ENCODE measurements around the gene NDEL1.

Gene NDEL1

DNA sequence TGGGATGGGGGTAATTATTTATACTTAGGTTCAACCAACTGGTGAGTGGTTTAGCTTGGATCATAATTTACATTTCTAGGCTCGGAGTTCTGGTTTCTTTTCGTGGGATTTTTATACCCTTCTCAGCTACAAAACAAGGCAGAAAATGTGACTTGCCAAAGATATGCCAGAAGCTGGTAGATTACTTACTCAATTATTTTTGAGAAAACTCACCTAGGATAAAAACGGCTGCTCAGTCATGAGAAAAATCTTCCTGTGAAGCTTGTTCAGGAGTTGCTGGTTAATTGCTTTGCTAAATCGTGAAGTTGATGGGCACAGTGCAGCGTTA, 1.1 kb downstream of the NDEL1 start:
- H3K4me1 ChIP-seq (ENCODE audit: control insufficient read depth, low read length): peaks cover 20% of the 10 kb centered on the region
- peak overlapping the region; percentile 72 for H3K4me2 ChIP-seq (ENCODE audit: low read length)
- peak overlapping the region; percentile 87 for H3K4me3 ChIP-seq (ENCODE audit: low read length)
- no peaks in the 10 kb centered on the region for H3K9me3 ChIP-seq (ENCODE audit: control insufficient read depth, insufficient read depth, low read length)
- TF ChIP-seq EZH2phosphoT487 (IDR thresholded peaks at IDR 0.05; ENCODE audit: borderline replicate concordance, low read length): no peak
- TF ChIP-seq CTCF (IDR thresholded peaks at IDR 0.05; ENCODE audit: low read depth, low read length, poor library complexity, severe bottlenecking): no peak
- H4K20me1 ChIP-seq (ENCODE audit: control insufficient read depth, insufficient read depth, low read depth, low read length): peaks cover 3% of the 10 kb centered on the region; the same call in 1 of the 2 replicates
- peaks cover 11% of the 10 kb centered on the region for H3K36me3 ChIP-seq (ENCODE audit: control insufficient read depth, low read length)
- H3F3A ChIP-seq (ENCODE audit: control insufficient read depth, insufficient read depth): no peaks in the 10 kb centered on the region
- no peak overlapping the region for H3K27ac ChIP-seq (ENCODE audit: low read depth, low read length)
- no peaks in the 10 kb centered on the region for H3K9me2 ChIP-seq (replicated peaks; ENCODE audit: control insufficient read depth, low read length)
- peaks cover 60% of the 10 kb centered on the region for H3K79me2 ChIP-seq (ENCODE audit: control insufficient read depth, low read length)
- no peaks in the 10 kb centered on the region for H3K27me3 ChIP-seq (ENCODE audit: control insufficient read depth, low read length)

DNA sequence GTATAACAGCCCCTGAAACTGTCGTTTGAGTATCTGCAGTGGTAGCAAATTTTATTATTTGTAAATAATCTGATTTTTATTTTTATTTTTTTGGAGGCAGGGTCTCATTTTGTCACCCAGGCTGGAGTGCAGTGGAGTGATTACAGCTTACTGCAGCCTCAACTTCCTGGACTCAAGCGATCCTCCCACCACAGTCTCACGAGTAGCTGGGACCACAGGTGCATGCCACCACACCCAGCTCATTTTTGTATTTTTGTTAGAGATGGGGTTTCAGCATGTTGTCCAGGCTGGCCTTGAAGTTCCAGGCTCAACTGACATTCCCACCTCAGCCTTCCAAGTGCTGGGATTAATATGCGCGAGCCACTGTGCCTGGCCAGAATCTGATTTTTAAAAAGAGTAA, 2.8 kb downstream of the NDEL1 start:
- peaks cover 11% of the 10 kb centered on the region for H3K36me3 ChIP-seq (ENCODE audit: control insufficient read depth, low read length)
- no peaks in the 10 kb centered on the region for H3F3A ChIP-seq (ENCODE audit: control insufficient read depth, insufficient read depth)
- no peaks in the 10 kb centered on the region for H3K27me3 ChIP-seq (ENCODE audit: control insufficient read depth, low read length)
- TF ChIP-seq EZH2phosphoT487 (IDR thresholded peaks at IDR 0.05; ENCODE audit: borderline replicate concordance, low read length) (no peak), CTCF (IDR thresholded peaks at IDR 0.05; ENCODE audit: low read depth, low read length, poor library complexity, severe bottlenecking) (no peak)
- H4K20me1 ChIP-seq (ENCODE audit: control insufficient read depth, insufficient read depth, low read depth, low read length): peaks cover 3% of the 10 kb centered on the region; the same call in 1 of the 2 replicates
- H3K9me3 ChIP-seq (ENCODE audit: control insufficient read depth, insufficient read depth, low read length): no peaks in the 10 kb centered on the region
- H3K4me3 ChIP-seq (ENCODE audit: low read length): no peak overlapping the region
- peaks cover 74% of the 10 kb centered on the region for H3K79me2 ChIP-seq (ENCODE audit: control insufficient read depth, low read length)
- peaks cover 21% of the 10 kb centered on the region for H3K4me1 ChIP-seq (ENCODE audit: control insufficient read depth, low read length)
- H3K9me2 ChIP-seq (replicated peaks; ENCODE audit: control insufficient read depth, low read length): no peaks in the 10 kb centered on the region
- no peak overlapping the region for H3K4me2 ChIP-seq (ENCODE audit: low read length)
- no peak overlapping the region for H3K27ac ChIP-seq (ENCODE audit: low read depth, low read length)

GRCh38 chr17:8439681-8440080, 4.0 kb downstream of the NDEL1 start:
- Histone ChIP-seq H3K9me2 (replicated peaks; ENCODE audit: control insufficient read depth, low read length) (no peaks in the 10 kb centered on the region), H3K4me3 (ENCODE audit: low read length) (no peak overlapping the region)
- TF ChIP-seq CTCF (IDR thresholded peaks at IDR 0.05; ENCODE audit: low read depth, low read length, poor library complexity, severe bottlenecking): no peak
- TF ChIP-seq EZH2phosphoT487 (IDR thresholded peaks at IDR 0.05; ENCODE audit: borderline replicate concordance, low read length): no peak

More at GRCh38 chr17:8439681-8440080, 4.0 kb downstream of the NDEL1 start:
- no peaks in the 10 kb centered on the region for H3F3A ChIP-seq (ENCODE audit: control insufficient read depth, insufficient read depth)
- peaks cover 21% of the 10 kb centered on the region for H3K4me1 ChIP-seq (ENCODE audit: control insufficient read depth, low read length)
- no peaks in the 10 kb centered on the region for H3K9me3 ChIP-seq (ENCODE audit: control insufficient read depth, insufficient read depth, low read length)
- no peak overlapping the region for H3K4me2 ChIP-seq (ENCODE audit: low read length)
- peaks cover 3% of the 10 kb centered on the region; the same call in 1 of the 2 replicates for H4K20me1 ChIP-seq (ENCODE audit: control insufficient read depth, insufficient read depth, low read depth, low read length)
- peaks cover 22% of the 10 kb centered on the region for H3K36me3 ChIP-seq (ENCODE audit: control insufficient read depth, low read length)
- H3K27ac ChIP-seq (ENCODE audit: low read depth, low read length): no peak overlapping the region
- H3K79me2 ChIP-seq (ENCODE audit: control insufficient read depth, low read length): peaks cover 83% of the 10 kb centered on the region
- no peaks in the 10 kb centered on the region for H3K27me3 ChIP-seq (ENCODE audit: control insufficient read depth, low read length)

Measured in DOHH2 (cell line).